ENCODE data around the gene ANKDD1B.

Gene ANKDD1B

GRCh38 chr5:75659791-75660450 lies 48.7 kb downstream of the ANKDD1B start:
- H3K27ac Mint-ChIP-seq: no peak overlapping the region
- no peaks in the 10 kb centered on the region for H3K9me3 Mint-ChIP-seq
- DNase-seq (ENCODE audit: low spot score in 2 of 2) (no peak), ATAC-seq (ENCODE audit: low read depth) (no peak)
- no peaks in the 10 kb centered on the region for H3K27me3 Mint-ChIP-seq
- H3K4me3 Mint-ChIP-seq: no peak overlapping the region
- peaks cover 4% of the 10 kb centered on the region for H3K4me1 Mint-ChIP-seq
- H3K36me3 Mint-ChIP-seq: no peaks in the 10 kb centered on the region

- ATAC-seq (ENCODE audit: low read depth): peak; percentile 31
- no peak for DNase-seq (ENCODE audit: low spot score in 2 of 2)
- Mint-ChIP-seq H3K9me3 (no peaks in the 10 kb centered on the region), H3K27ac (no peak overlapping the region), H3K36me3 (no peaks in the 10 kb centered on the region), H3K4me3 (no peak overlapping the region), H3K4me1 (peaks cover 4% of the 10 kb centered on the region), H3K27me3 (no peaks in the 10 kb centered on the region)
These were observed 49.6 kb downstream of the ANKDD1B start for GRCh38 chr5:75660678-75661465.

- Mint-ChIP-seq H3K36me3 (peaks cover under 1% of the 10 kb centered on the region), H3K4me1 (peaks cover 4% of the 10 kb centered on the region), H3K9me3 (no peaks in the 10 kb centered on the region), H3K4me3 (no peak overlapping the region), H3K27ac (no peak overlapping the region), H3K27me3 (no peaks in the 10 kb centered on the region)
- DNase-seq (ENCODE audit: low spot score in 2 of 2) (no peak), ATAC-seq (ENCODE audit: low read depth) (no peak)
These were observed 50.8 kb downstream of the ANKDD1B start for GRCh38 chr5:75662061-75662460.

GRCh38 chr5:75663579-75664284 lies 52.5 kb downstream of the ANKDD1B start:
- H3K27ac Mint-ChIP-seq: no peak overlapping the region
- H3K4me1 Mint-ChIP-seq: peaks cover 8% of the 10 kb centered on the region

GRCh38 chr5:75664979-75665378 lies 53.7 kb downstream of the ANKDD1B start:
- Mint-ChIP-seq H3K36me3 (peaks cover 2% of the 10 kb centered on the region), H3K4me1 (peaks cover 17% of the 10 kb centered on the region), H3K9me3 (no peaks in the 10 kb centered on the region), H3K27me3 (no peaks in the 10 kb centered on the region), H3K27ac (no peak overlapping the region), H3K4me3 (no peak overlapping the region)
- ATAC-seq (ENCODE audit: low read depth): no peak
- no peak for DNase-seq (ENCODE audit: low spot score in 2 of 2)

More at GRCh38 chr5:75663579-75664284, 52.5 kb downstream of the ANKDD1B start:
- DNase-seq (ENCODE audit: low spot score in 2 of 2): no peak
- H3K27me3 Mint-ChIP-seq: no peaks in the 10 kb centered on the region
- H3K4me3 Mint-ChIP-seq: no peak overlapping the region
- peaks cover 2% of the 10 kb centered on the region for H3K36me3 Mint-ChIP-seq
- no peak for ATAC-seq (ENCODE audit: low read depth)
- no peaks in the 10 kb centered on the region for H3K9me3 Mint-ChIP-seq

- no peak for ATAC-seq (ENCODE audit: low read depth)
- H3K4me1 Mint-ChIP-seq: peaks cover 13% of the 10 kb centered on the region
- peaks cover 2% of the 10 kb centered on the region for H3K36me3 Mint-ChIP-seq
- DNase-seq (ENCODE audit: low spot score in 2 of 2): no peak
- H3K9me3 Mint-ChIP-seq: no peaks in the 10 kb centered on the region
- no peak overlapping the region for H3K27ac Mint-ChIP-seq
- no peak overlapping the region for H3K4me3 Mint-ChIP-seq
- H3K27me3 Mint-ChIP-seq: no peaks in the 10 kb centered on the region
These were observed 55.5 kb downstream of the ANKDD1B start for GRCh38 chr5:75666801-75667200.

- Mint-ChIP-seq H3K27me3 (no peaks in the 10 kb centered on the region), H3K9me3 (no peaks in the 10 kb centered on the region), H3K36me3 (peaks cover 5% of the 10 kb centered on the region), H3K4me3 (no peak overlapping the region), H3K27ac (no peak overlapping the region), H3K4me1 (peaks cover 13% of the 10 kb centered on the region)
- no peak for DNase-seq (ENCODE audit: low spot score in 2 of 2)
- ATAC-seq (ENCODE audit: low read depth): no peak
These were observed 56.3 kb downstream of the ANKDD1B start for GRCh38 chr5:75667586-75667985.

- Mint-ChIP-seq H3K4me3 (peak overlapping the region; percentile 84), H3K4me1 (peaks cover 13% of the 10 kb centered on the region), H3K36me3 (peaks cover 5% of the 10 kb centered on the region), H3K27ac (no peak overlapping the region), H3K9me3 (no peaks in the 10 kb centered on the region), H3K27me3 (no peaks in the 10 kb centered on the region)
- ATAC-seq (ENCODE audit: low read depth) (no peak), DNase-seq (ENCODE audit: low spot score in 2 of 2) (no peak)
These were observed 57.2 kb downstream of the ANKDD1B start for GRCh38 chr5:75668445-75668844.

GRCh38 chr5:75668977-75669689 lies 57.9 kb downstream of the ANKDD1B start:
- H3K27me3 Mint-ChIP-seq: no peaks in the 10 kb centered on the region
- peaks cover 13% of the 10 kb centered on the region for H3K4me1 Mint-ChIP-seq
- DNase-seq (ENCODE audit: low spot score in 2 of 2) (no peak), ATAC-seq (ENCODE audit: low read depth) (peak; percentile 65)
- H3K9me3 Mint-ChIP-seq: no peaks in the 10 kb centered on the region
- H3K4me3 Mint-ChIP-seq: peak overlapping the region; percentile 84
- peak overlapping the region; percentile 23 for H3K27ac Mint-ChIP-seq
- peaks cover 5% of the 10 kb centered on the region for H3K36me3 Mint-ChIP-seq

GRCh38 chr5:75670577-75670976 lies 59.3 kb downstream of the ANKDD1B start:
- Mint-ChIP-seq H3K27me3 (no peaks in the 10 kb centered on the region), H3K4me1 (peaks cover 13% of the 10 kb centered on the region), H3K4me3 (no peak overlapping the region), H3K27ac (no peak overlapping the region), H3K9me3 (no peaks in the 10 kb centered on the region), H3K36me3 (peaks cover 5% of the 10 kb centered on the region)
- DNase-seq (ENCODE audit: low spot score in 2 of 2): no peak
- ATAC-seq (ENCODE audit: low read depth): no peak

- Mint-ChIP-seq H3K4me3 (no peak overlapping the region), H3K4me1 (peaks cover 13% of the 10 kb centered on the region), H3K27ac (no peak overlapping the region), H3K27me3 (no peaks in the 10 kb centered on the region), H3K36me3 (peaks cover 7% of the 10 kb centered on the region), H3K9me3 (no peaks in the 10 kb centered on the region)
- DNase-seq (ENCODE audit: low spot score in 2 of 2): no peak
- no peak for ATAC-seq (ENCODE audit: low read depth)
These were observed 60.3 kb downstream of the ANKDD1B start for GRCh38 chr5:75671506-75671905.

GRCh38 chr5:75672616-75673015 lies 61.4 kb downstream of the ANKDD1B start:
- Mint-ChIP-seq H3K27ac (no peak overlapping the region), H3K4me3 (no peak overlapping the region), H3K36me3 (peaks cover 8% of the 10 kb centered on the region), H3K4me1 (peaks cover 13% of the 10 kb centered on the region), H3K27me3 (no peaks in the 10 kb centered on the region), H3K9me3 (no peaks in the 10 kb centered on the region)
- ATAC-seq (ENCODE audit: low read depth) (no peak), DNase-seq (ENCODE audit: low spot score in 2 of 2) (no peak)

- H3K4me3 Mint-ChIP-seq: no peak overlapping the region
- ATAC-seq (ENCODE audit: low read depth) (no peak), DNase-seq (ENCODE audit: low spot score in 2 of 2) (no peak)
- H3K9me3 Mint-ChIP-seq: no peaks in the 10 kb centered on the region
- H3K36me3 Mint-ChIP-seq: peaks cover 8% of the 10 kb centered on the region
- H3K27ac Mint-ChIP-seq: no peak overlapping the region
- H3K4me1 Mint-ChIP-seq: no peaks in the 10 kb centered on the region
- H3K27me3 Mint-ChIP-seq: no peaks in the 10 kb centered on the region
These were observed 64.5 kb downstream of the ANKDD1B start for GRCh38 chr5:75675783-75676182.

GRCh38 chr5:75677607-75678006 lies 66.4 kb downstream of the ANKDD1B start:
- DNase-seq (ENCODE audit: low spot score in 2 of 2) (no peak), ATAC-seq (ENCODE audit: low read depth) (no peak)
- Mint-ChIP-seq H3K36me3 (peaks cover 5% of the 10 kb centered on the region), H3K9me3 (no peaks in the 10 kb centered on the region), H3K27me3 (no peaks in the 10 kb centered on the region), H3K4me3 (no peak overlapping the region), H3K27ac (no peak overlapping the region), H3K4me1 (no peaks in the 10 kb centered on the region)
